Fibroblast of lung (primary cell): ENCODE measurements around the gene PADI1.

Experiments
- CTCF ChIP-seq, 2 donors: IDR thresholded peaks in 1 of 2; conservative IDR thresholded peaks in 1 of 2; 1 replicate in 1 of 2; 2 replicates in 1 of 2; pipeline ENCODE4 v1.5.1; 2011 to 2012; ENCODE audit warnings: low read length in 2 of 2, control low read depth in 1 of 2, inconsistent platforms in 1 of 2, low read depth in 1 of 2, mild to moderate bottlenecking in 1 of 2
- EZH2 ChIP-seq: IDR thresholded peaks from 2 replicates; pipeline ENCODE4 v1.5.1; 2012; ENCODE audit warnings: low read length, control low read depth, mild to moderate bottlenecking; ENCODE audit errors: missing control alignments

GRCh38 chr1:17286646-17287045 lies 81.7 kb downstream of the PADI1 start:
- TF ChIP-seq CTCF (conservative IDR thresholded peaks at IDR 0.05 in 1 of 2, IDR thresholded peaks at IDR 0.05 in 1 of 2; ENCODE audit: low read depth in 1 of 2, low read length in 2 of 2) (no peak), EZH2 (no peak)
